Fibroblast of the conjunctiva (primary cell): ENCODE measurements around the gene PDE3B.
"Not testable (repeated sequence)": the region's sequence is repeated elsewhere in the genome, so short reads cannot be mapped to it uniquely, and the experiment has no call there.

Source experiments
- DNase-seq: peaks from one replicate; pipeline ENCODE4 v3.0.0-alpha.2; 2010; ENCODE audit warnings: low read depth

Gene PDE3B

DNA sequence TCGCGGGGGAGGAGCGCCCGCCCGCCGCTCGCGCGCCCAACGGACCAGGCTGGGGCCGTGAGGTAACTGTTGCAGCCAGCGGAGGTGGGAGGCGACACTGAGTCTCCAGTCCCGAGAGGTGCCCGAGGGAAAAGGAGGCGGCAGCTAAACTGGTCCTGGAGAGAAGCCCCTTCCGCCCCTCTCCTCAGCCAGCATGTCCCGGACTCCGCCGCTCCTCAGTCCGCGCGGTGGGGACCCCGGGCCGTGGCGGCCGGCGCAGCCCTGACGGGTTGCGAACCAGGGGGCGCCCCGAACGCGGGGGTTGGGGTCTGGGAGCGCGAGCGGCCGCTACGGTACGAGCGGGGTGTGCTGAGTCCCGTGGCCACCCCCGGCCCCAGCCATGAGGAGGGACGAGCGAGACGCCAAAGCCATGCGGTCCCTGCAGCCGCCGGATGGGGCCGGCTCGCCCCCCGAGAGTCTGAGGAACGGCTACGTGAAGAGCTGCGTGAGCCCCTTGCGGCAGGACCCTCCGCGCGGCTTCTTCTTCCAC lies at the start of gene PDE3B:
TSS of gene PDE3B (plus strand) at position 108 of the 529 bp plus-strand sequence. CDS start at position 380, 272 bp downstream.
- DNase-seq, result peak; percentile 26

DNA sequence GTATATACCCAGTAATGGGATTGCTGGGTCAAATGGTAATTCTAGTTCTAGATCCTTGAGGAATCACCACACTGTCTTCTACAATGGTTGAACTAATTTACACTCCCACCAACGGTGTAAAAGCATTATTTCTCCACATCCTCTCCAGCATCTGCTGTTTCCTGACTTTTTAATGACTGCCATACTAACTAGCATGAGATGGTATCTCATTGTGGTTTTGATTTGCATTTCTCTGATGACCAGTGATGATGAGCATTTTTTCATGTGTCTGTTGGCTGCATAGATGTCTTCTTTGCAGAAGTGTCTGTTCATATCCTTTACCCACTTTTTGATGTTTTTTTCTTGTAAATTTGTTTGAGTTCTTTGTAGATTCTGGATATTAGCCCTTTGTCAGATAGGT lies 48.3 kb upstream of the PDE3B start:
- DNase-seq, result not testable (repeated sequence)

GRCh38 chr11:14607713-14608112 lies 35.9 kb upstream of the PDE3B start:
- DNase-seq, result no peak

DNA sequence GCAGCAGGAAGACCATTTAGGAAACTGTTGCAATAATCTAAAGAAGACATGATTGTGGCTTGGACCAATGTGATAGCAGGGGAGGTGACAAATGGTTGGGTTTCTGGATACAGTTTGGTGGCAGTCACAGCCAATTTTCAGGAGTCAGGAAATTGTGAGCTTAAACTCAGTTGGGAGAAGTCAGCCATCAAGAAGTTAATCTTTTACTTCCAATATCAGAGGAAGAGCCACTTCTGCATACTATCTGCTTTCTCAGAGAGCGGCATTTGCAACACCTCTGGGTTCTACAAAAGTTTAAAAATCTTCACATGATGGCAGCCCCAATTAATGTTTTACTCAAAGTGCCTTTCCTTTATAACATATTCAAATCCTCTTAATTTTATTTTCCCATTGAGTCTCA lies 33.7 kb upstream of the PDE3B start:
- DNase-seq, result no peak

DNA sequence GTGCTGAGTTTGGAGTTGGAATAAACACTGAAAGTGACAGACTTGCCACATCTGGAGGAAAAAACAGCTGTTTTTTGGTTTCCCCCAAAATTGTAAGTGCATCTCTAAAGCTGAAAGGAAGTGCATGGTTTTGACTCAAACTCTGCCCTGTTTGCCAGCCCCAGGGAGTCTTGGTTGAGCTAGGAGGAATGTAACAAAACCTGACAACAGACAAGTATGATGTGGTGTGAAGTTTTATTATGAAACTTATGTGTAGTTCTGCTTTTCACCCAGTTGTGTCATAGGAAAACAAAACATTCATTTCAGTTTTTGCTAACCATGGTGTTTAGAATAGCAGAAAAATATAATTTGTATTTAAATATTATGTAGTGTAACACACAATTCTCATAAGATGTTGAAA lies 31.7 kb upstream of the PDE3B start:
- DNase-seq, result no peak

- DNase-seq, result no peak
Observed at GRCh38 chr11:14612694-14613093, 30.9 kb upstream of the PDE3B start.

DNA sequence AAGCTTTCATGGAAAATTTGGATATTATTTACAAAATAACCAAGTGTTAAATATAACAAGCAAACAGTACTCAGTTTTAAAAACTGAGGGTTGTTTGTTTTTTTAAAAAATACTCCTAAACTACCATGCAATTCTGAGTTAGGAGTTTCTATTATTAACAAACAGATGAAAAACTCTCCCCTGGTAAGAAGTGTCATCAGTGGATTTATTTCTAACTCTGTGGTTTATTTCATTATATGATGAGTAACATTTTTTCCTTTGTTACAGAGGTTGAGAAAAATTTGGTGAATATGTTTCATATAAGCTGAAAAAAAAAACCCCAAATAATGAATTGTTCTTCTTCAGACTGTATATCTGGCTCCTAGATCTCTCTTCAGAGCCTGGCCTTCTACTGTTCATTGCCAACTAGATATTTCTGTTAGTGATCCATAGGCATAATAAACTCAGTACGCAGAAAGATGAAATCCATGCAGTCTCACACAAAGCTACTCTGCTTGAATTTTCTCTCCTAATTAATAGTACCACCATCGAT lies 29.4 kb upstream of the PDE3B start:
- no peak for DNase-seq

DNA sequence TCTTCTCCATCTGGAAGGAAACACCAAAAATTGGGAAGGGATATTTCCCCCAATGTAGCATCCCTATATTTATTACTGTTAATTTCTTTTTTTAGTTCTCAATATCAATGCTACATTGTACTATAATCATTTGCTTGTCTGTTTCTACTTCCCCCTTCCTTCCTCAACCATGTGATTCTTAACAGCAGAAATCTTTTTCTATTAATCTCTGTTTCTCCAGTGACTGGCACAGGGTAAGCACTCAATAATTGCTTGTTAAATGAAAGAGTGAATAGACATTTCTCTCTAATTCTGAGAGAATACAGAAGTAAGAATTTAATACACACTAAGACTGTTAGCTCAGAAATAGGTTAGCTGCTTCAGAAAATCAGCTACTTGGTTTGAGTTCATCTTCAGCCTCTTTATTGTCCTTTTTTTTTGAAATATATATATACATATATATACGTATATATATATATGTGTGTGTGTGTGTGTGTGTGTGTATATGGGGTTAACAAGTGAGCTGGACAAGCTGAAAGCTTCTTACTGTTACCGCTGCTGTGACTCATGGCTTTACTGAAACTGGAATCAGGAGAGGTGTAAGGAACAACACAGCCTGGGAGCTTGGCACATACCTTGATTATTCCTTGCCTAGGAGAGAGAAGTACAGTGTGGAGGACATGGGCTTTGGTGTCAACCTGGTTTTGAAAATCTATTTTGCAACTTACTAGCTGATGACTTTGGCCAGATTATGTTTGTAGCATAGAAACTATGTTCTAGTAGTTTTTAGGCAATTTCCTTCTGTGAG lies 26.2 kb upstream of the PDE3B start:
- no peak for DNase-seq

- no peak for DNase-seq
Observed at GRCh38 chr11:14618060-14618459, 25.5 kb upstream of the PDE3B start.

GRCh38 chr11:14619603-14620531 lies 23.7 kb upstream of the PDE3B start:
- DNase-seq, result peak; percentile 68

- no peak for DNase-seq
Observed at GRCh38 chr11:14622223-14622954, 21.2 kb upstream of the PDE3B start.

- DNase-seq, result no peak
Observed at GRCh38 chr11:14623036-14623435, 20.6 kb upstream of the PDE3B start.

GRCh38 chr11:14625586-14626205 lies 17.9 kb upstream of the PDE3B start:
- DNase-seq, result no peak

GRCh38 chr11:14626650-14627049 lies 17.0 kb upstream of the PDE3B start:
- DNase-seq, result no peak

DNA sequence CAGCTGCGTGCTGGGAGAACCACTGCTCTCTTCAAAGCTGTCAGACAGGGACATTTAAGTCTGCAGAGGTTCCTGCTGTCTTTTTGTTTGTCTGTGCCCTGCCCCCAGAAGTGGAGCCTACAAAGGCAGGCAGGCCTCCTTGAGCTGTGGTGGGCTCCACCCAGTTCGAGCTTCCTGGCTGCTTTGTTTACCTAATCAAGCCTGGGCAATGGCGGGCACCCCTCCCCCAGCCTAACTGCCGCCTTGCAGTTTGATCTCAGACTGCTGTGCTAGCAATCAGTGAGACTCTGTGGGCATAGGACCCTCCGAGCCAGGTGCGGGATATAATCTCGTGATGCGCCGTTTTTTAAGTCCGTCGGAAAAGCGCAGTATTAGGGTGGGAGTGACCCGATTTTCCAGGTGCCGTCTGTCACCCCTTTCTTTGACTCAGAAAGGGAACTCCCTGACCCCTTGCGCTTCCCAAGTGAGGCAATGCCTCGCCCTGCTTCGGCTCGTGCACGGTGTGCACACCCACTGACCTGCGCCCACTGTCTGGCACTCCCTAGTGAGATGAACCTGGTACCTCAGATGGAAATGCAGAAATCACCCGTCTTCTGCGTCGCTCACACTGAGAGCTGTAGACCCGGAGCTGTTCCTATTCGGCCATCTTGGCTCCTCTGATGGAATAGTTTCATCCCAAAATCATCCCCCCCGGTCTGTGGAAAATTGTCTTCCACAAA lies 9.9 kb upstream of the PDE3B start:
- not testable (repeated sequence) for DNase-seq

GRCh38 chr11:14634813-14635212 lies 8.8 kb upstream of the PDE3B start:
- DNase-seq, result no peak

DNA sequence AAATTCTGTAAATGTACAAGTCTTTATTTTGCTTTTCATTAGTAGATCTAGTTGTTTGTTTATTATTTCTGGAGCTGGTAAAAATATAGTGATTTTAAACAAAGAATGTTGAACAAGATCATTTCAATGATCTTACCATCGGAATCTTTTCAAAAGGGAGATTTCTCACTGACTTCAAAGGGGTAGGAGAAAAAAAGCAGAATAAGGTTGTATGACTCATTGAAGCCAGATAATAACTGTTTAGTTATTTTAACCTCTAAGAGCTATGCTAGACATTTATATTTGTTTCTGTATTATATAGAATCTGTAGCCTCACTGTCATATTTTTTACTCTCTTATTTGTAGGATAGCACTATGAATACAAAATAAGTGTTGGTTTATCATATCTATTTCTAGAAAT lies 8.1 kb upstream of the PDE3B start:
- DNase-seq, result no peak

GRCh38 chr11:14636119-14636518 lies 7.5 kb upstream of the PDE3B start:
- DNase-seq, result no peak

GRCh38 chr11:14637868-14638409 lies 5.7 kb upstream of the PDE3B start:
- DNase-seq, result no peak

DNA sequence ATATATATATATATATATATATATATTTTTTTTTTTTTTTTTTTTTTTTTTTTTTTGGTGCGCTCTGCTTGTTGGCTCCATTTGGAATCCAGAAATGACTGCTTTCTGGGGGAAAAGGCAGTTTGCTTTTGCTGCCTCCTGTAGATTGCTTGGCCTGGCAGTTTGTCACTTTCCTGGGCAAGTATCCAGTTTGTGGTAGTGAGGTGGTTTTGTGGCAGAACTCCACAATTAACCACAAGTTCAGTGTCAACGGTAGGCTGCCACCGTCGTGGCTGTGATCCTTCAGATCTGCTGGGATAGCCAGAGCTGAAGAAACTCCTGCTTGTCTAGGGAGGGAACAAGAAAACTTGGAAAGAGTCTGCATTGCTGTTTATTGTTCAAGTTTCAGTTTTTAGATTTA lies 5.0 kb upstream of the PDE3B start:
- DNase-seq, result no peak
